Measurements from ENCODE around the gene TSC22D4. TPM values are rescaled to one million over a fixed set of nuclear protein-coding genes. Genes with fewer than 3 reads are reported as not detected.

The TSC22D4 gene
- total RNA-seq, 2 experiments from 2014 or later, result 157 to 159 TPM

DNA sequence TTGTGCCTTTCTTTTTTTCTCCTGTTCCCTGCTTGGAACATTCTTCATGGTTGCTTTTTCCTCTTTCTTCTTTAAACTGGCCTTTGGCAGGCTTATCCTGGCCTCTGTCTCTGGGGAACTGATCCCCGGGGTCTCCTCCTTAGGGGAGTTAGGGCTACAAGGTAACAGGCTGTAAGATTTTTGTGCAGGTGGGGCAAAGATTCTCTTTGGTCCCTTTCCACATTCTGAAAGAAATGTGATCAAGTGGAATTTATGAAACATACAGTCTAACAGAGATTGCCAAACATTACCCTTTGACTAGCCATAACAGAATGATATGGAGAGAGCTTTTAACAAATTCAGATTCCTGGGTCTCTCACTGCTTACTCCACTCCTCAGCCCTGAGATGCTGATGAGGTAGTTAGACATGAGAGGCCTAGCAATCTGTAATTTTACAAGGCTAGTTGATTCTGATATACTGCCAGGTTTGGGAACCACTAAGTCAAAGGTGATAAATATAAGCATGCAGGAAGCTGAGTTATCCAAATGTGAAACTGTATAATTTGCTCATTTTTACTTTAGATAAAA, 59.3 kb downstream of the TSC22D4 start:
- DNase-seq (no peak), ATAC-seq (ENCODE audit: low read depth) (no peak)
- H3K27ac Mint-ChIP-seq, result no peak overlapping the region
- no peaks in the 10 kb centered on the region for H3K36me3 Mint-ChIP-seq
- no peaks in the 10 kb centered on the region for H3K4me1 Mint-ChIP-seq
- no peaks in the 10 kb centered on the region for H3K27me3 Mint-ChIP-seq
- H3K4me3 Mint-ChIP-seq, result no peak overlapping the region
- POLR2A ChIA-PET, result interaction anchor here (2.2 kb wide), 1 partner anchor 9 kb away, joined by 8 read pairs; the partner anchor contains the start of gene ZCWPW1
- no peaks in the 10 kb centered on the region for H3K9me3 Mint-ChIP-seq

DNA sequence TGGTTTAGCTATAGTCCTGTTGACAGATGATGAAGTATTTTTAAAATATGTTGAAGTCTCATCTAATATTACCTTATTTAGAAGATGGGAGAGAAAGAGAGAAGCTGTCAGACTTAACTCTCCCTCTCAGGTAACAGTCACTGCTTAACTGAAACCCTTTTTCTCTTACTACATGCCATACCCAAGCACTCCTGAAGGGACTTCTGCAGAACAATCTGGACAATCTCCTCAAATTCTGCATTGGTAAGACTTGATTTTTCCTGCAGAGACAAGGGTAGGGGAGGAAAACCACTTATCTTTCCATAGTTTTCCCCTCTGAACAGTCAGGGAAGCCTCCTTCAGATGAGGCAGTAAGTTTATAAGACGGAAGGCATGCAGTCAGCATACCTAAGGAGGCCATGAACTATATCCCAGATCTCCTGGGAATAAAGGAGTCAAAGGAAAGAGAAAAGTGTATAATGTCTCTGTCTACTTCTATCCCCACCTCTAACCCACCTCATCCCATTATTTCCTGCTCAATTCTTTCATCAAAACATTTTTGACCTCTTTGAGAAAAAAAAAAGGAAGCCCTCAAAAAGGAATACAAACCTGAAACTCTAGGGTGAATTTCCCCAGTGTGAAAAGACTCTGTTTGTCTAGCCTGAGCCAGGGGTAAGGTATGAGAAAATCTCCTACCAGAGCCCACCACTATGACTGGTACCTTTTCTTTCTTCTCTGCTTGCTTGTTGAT, 59.9 kb downstream of the TSC22D4 start:
- H3K9me3 Mint-ChIP-seq, result no peaks in the 10 kb centered on the region
- peaks cover under 1% of the 10 kb centered on the region for H3K4me1 Mint-ChIP-seq
- no peak overlapping the region for H3K27ac Mint-ChIP-seq
- H3K36me3 Mint-ChIP-seq, result no peaks in the 10 kb centered on the region
- no peak for DNase-seq
- no peak for ATAC-seq (ENCODE audit: low read depth)
- H3K27me3 Mint-ChIP-seq, result no peaks in the 10 kb centered on the region
- POLR2A ChIA-PET, result interaction anchor here (2.2 kb wide), 1 partner anchor 10 kb away, joined by 8 read pairs; the partner anchor contains the start of gene ZCWPW1
- H3K4me3 Mint-ChIP-seq, result no peak overlapping the region

Other genes starting within 250 kb of the TSC22D4 start
- not detected for gene SPDYE3, start 171.5 kb downstream of the TSC22D4 start, total RNA-seq
- 10 to 100 TPM; 91.3 to 96.4 TPM for gene PILRB, start 121.1 kb downstream of the TSC22D4 start, total RNA-seq
- gene PILRA, start 105.7 kb downstream of the TSC22D4 start, total RNA-seq, result 1 to 10 TPM; 4.1 to 5.1 TPM
- gene ZCWPW1, start 50.5 kb downstream of the TSC22D4 start, total RNA-seq, result 1 to 10 TPM; 6.2 to 6.5 TPM
- gene MEPCE, start 49.4 kb downstream of the TSC22D4 start, total RNA-seq, result 10 to 100 TPM; 48.5 to 49.0 TPM
- gene PPP1R35, start 42.7 kb downstream of the TSC22D4 start, total RNA-seq, result 10 to 100 TPM; 84.4 to 93.6 TPM
- 1 to 10 TPM; 3.5 to 5.9 TPM for gene SPACDR, start 15.0 kb downstream of the TSC22D4 start, total RNA-seq
- under 1 TPM; 0.42 to 0.54 TPM for gene NYAP1, start 4.7 kb upstream of the TSC22D4 start, total RNA-seq
- 10 to 100 TPM; 51.6 to 54.7 TPM for gene AGFG2, start 60.0 kb upstream of the TSC22D4 start, total RNA-seq
- 10 to 100 TPM; 54.3 to 57.6 TPM for gene SAP25, start 94.7 kb upstream of the TSC22D4 start, total RNA-seq
- gene LRCH4, start 106.9 kb upstream of the TSC22D4 start, total RNA-seq, result 100 to 1,000 TPM; 239 to 258 TPM
- 1 to 10 TPM; 1.1 to 1.2 TPM for gene FBXO24, start 107.1 kb upstream of the TSC22D4 start, total RNA-seq
- gene PCOLCE, start 123.1 kb upstream of the TSC22D4 start, total RNA-seq, result 10 to 100 TPM; 14.4 to 16.4 TPM
- 10 to 100 TPM; 27.4 TPM for gene MOSPD3, start 133.3 kb upstream of the TSC22D4 start, total RNA-seq
- gene TFR2, start 162.3 kb upstream of the TSC22D4 start, total RNA-seq, result 10 to 100 TPM in 1 of 2 experiments, 1 to 10 TPM in 1; 9.1 to 11.0 TPM
- not detected for gene ACTL6B, start 177.2 kb upstream of the TSC22D4 start, total RNA-seq
- gene GNB2, start 194.5 kb upstream of the TSC22D4 start, total RNA-seq, result 100 to 1,000 TPM; 203 to 216 TPM
- 10 to 100 TPM; 71.5 to 75.2 TPM for gene GIGYF1, start 215.0 kb upstream of the TSC22D4 start, total RNA-seq
- 10 to 100 TPM; 29.6 to 32.8 TPM for gene POP7, start 226.9 kb upstream of the TSC22D4 start, total RNA-seq
- gene EPO, start 241.3 kb upstream of the TSC22D4 start, total RNA-seq, result under 1 TPM in 1 of 2 experiments, not detected in 1; 0.22 TPM

Data from activated naive CD8-positive, alpha-beta T cell treated with anti-CD3 and anti-CD28 coated beads, Interleukin-2, amount 10 ng/mL, durations not matched to agents 7 days and 5 days (primary cell).